Forelimb muscle (tissue), 1 donor: Measurements from ENCODE around the gene WDR49. TPM values are rescaled to one million over a fixed set of nuclear protein-coding genes. Genes with fewer than 3 reads are reported as not detected.

Experiments used
- DNase-seq: peaks from one replicate; pipeline ENCODE4 v3.0.0-alpha.2; 2013; ENCODE audit warnings: low read depth
- polyA plus RNA-seq: library from polyadenylated mRNA; unstranded; fragments of 120-200 nt; gene quantifications from one replicate; pipeline ENCODE4 v1.2.1, GENCODE V29; 2013; ENCODE audit not compliant: insufficient read length

WDR49 gene
- polyA plus RNA-seq, result 0.20 TPM

DNA sequence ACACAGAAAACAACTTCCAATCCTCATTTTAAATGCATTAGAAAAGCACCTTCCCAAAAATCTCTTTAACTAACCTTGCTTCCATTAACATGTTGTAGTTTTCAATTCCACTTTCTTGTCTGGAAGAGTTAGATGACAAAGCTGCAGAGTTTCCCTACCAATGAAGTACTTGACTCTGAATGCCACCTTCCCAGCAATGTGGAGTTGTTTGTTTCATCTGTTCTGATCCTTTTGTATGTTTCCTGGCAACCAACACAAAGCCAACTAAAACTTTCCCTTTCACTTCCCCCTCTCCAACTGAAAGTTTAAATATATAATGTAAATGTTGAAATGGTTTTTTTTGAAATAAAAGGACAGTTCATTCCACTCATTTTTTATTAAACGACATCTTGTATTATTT, at the start of gene WDR49:
WDR49 (minus strand) TSS at position 183 of the 400 bp plus-strand sequence. CDS start 517 bp downstream, outside the sequence.
- peak; percentile 2 for DNase-seq

GRCh38 chr3:167700926-167701325, 47.2 kb upstream of the WDR49 start:
- no peak for DNase-seq

GRCh38 chr3:167700046-167700445, 46.3 kb upstream of the WDR49 start:
- no peak for DNase-seq

- no peak for DNase-seq
Observed at GRCh38 chr3:167694121-167694520, 40.4 kb upstream of the WDR49 start.

- DNase-seq, result no peak
Observed at GRCh38 chr3:167691366-167691765, 37.6 kb upstream of the WDR49 start.

DNA sequence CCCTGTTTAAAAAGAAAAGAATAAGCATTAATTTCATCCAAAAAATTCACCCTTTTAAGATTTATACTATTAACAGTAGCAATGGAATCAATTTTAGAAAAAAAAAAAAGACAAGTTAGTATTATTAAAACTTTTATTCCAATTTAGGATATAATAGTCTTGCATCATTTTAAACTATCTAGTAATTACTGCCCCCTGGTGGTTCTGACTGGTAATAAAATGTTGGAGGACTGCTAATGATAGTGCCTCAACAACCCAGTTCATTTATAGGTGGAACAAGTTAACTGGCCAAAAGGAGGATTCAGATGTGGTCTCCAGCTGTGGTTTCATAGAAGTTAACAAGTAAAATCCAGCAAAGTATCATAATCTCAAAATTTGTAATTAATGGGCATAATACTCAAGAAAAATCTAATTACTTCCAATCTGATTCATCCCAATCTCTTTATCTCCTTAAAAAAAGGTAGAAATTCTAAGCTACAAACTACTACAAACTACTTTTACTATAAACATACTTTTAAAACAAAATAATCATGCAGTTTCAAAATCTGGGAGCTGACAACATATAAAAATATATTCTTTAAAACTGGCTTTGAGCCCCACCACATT, 30.7 kb upstream of the WDR49 start:
- peak; percentile 20 for DNase-seq

DNA sequence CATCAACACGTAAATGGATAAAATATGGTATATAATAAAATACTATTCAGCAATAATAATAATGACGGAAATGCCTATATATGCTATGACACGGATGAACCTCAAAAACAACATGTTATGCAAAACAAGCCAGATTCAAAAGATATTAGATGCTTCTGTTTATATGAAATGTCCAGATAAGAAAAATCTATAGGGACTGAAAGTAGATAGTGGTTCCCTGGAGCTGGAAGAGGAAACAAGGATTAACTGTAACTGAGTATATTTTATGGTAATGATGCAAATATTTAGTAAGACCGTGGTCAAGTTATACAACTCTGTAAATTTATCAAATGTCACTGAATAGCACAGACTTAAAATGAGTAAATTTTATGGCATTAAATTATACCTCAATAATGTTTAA, 25.8 kb upstream of the WDR49 start:
- DNase-seq, result no peak

GRCh38 chr3:167675848-167676247, 22.1 kb upstream of the WDR49 start:
- no peak for DNase-seq

- DNase-seq, result no peak
Observed at GRCh38 chr3:167673221-167673620, 19.5 kb upstream of the WDR49 start.

GRCh38 chr3:167671878-167672427, 18.2 kb upstream of the WDR49 start:
- DNase-seq, result no peak

DNA sequence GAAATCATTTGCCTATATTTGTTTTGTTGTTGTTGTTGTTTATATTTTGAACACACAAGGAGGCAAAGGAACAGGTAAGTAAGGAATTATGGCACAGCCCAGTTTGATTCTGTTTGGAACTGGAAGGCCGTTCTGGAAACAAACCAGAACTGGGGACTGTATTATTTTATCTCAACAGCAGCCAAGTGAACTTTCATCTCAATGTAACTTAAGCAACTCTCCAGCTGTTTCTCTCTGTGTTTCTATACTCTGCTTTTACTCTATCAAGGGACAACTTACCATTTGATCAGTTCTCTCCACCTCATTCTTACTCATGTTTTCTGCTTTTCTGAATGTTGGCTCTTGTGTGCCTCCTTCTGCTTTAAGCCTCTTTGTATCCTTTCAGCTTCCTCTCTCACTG, 16.0 kb upstream of the WDR49 start:
- DNase-seq, result no peak

- no peak for DNase-seq
Observed at GRCh38 chr3:167668651-167669050, 14.9 kb upstream of the WDR49 start.

- no peak for DNase-seq
Observed at GRCh38 chr3:167666563-167666962, 12.8 kb upstream of the WDR49 start.

GRCh38 chr3:167662919-167663400, 9.2 kb upstream of the WDR49 start:
- no peak for DNase-seq

DNA sequence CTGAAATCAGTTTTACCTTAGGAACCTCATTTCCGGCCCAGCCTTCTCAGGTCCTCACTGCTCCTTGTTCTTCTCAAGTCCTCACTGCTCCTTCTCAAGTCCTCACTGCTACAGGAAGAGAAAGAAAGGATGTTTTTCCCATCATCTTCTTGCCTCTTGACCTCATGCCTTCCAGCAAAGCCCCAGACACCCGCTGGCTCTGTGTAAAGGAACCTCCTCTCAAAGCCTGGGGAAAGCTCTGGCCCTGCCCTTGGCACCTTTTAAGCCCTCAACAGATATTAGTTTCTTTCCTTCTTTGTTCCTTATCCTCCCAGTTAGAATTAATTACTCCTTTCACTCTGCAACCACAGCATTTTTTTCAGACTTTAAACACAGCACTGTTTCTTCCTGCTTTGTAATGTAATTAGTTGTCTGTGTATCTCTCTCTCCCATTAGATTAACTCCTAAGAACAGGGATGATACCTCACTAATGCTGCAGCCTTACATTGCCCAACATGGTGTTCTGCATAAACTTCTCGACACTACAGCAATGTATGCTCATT, 4.0 kb upstream of the WDR49 start:
- DNase-seq, result no peak

DNA sequence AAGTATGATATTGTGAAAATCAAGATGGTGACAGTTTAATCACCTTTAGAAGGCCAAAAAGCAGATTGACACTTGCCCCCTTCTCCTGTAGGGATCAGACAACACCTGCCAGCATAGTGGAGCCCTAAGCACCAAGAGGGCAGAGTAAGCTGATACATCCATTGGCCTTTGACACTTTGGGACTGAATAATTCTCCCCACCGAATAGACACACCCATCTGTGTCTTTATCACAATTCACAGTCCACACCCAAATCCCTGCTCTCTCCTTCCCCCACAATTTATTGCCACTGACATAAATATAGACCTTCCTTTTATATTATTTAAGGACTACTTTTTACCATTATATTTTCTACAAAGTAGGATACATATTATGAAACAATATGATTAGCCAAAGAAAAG, 3.1 kb upstream of the WDR49 start:
- DNase-seq, result no peak

- DNase-seq, result no peak
Observed at GRCh38 chr3:167653155-167653554, 587 bp downstream of the WDR49 start.

DNA sequence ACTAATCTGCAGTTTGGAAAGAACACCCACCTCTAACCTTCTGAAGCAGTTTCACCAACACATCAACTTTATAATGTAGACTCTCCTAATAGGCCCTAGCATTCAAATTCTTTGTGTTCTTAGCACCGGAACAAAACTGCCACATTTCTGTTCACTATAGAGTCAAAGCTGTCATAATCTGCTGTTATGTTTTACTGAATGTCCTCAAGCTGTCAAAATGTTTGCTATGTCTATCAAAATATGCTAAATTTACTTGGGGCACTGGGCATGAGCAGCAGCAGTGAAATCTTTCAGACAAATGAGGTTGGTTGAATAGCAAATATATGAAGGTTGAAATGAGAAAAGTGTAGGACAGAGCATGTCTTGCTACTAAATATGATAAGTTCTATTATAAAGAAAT, 1.9 kb downstream of the WDR49 start:
- DNase-seq, result no peak

GRCh38 chr3:167650459-167650858, 3.3 kb downstream of the WDR49 start:
- DNase-seq, result no peak

- DNase-seq, result no peak
Observed at GRCh38 chr3:167649746-167650145, 4.0 kb downstream of the WDR49 start.

DNA sequence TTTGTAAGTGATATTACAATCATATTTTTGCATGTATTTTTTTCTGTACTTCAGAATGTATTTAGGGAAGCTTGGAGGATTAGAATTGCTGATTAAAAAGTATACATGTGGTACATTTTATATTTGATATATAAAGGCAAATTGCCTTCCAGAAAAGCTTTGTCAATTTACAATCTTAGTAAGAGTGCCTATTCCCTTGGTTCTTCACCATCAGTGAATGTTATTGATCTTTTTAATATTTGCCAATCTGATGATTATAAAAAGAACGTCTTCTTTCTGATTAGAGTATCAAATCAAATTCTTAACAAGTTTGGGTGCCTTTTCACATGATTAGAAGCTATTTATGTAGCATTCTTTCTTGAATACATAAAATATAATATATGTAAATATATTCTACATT, 9.1 kb downstream of the WDR49 start:
- DNase-seq, result no peak

DNA sequence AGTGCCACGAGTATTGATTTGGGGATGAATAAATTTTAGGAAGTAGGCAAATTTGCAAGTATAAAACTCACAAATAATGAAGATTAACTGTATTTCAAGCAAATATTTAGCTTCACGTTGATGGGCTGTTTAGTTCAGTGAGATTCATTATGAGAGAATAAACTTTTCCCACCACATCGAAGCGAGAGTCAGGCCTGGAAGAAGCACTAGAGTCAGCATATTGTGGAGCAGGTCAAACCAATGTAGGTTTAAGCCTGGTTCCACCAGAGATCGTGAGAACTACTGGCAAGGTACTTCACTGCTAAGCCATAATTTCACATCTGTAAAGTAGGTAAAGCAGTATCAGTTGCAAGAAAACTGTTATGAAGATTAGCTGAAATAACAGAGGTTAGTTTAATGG, 22.3 kb downstream of the WDR49 start:
- DNase-seq, result no peak

DNA sequence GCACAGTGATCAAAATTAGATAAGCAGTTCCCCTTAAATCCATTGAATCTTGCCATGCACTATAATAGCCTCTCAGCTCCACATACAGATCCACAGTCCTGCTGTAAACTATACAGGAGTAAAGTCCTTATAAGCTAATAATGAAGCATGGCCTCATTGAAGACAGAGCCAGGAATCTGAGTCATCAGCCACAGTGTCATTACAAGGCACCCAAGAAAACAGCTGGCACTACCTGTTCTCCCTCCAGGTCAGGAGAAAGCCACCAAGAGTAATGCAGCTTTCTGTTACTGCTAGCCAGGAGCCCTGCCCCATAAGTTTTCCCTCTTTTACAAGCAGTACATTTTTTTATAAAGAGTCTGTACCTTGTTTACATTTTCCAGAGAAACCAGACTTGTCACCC, 27.3 kb downstream of the WDR49 start:
- no peak for DNase-seq

GRCh38 chr3:167615030-167615429, 38.7 kb downstream of the WDR49 start:
- DNase-seq, result no peak
